NCI-H2107 (cell line): ENCODE data around the gene GAGE12G.
"Not testable (repeated sequence)": the region's sequence is repeated elsewhere in the genome, so short reads cannot be mapped to it uniquely, and the experiment has no call there.

Experiments used
- DNase-seq: peaks from one replicate; lab custom pipeline; 2025; lab: John Stamatoyannopoulos, UW

Gene GAGE12G

DNA sequence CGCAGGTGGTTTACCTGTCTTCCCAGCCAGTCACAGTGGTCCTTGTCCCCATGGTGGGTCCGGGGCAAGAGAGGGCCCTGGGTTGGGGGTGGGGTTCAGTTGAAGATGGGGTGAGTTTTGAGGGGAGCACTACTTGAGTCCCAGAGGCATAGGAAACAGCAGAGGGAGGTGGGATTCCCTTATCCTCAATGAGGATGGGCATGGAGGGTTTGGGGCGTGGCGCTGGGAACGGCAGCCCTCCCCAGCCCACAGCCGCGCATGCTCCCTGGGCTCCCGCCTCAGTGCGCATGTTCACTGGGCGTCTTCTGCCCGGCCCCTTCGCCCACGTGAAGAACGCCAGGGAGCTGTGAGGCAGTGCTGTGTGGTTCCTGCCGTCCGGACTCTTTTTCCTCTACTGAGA, at the start of gene GAGE12G:
GAGE12G (plus strand) TSS at position 301 of the 400 bp plus-strand sequence. CDS start 1,155 bp downstream, outside the sequence.
- not testable (repeated sequence) for DNase-seq

DNA sequence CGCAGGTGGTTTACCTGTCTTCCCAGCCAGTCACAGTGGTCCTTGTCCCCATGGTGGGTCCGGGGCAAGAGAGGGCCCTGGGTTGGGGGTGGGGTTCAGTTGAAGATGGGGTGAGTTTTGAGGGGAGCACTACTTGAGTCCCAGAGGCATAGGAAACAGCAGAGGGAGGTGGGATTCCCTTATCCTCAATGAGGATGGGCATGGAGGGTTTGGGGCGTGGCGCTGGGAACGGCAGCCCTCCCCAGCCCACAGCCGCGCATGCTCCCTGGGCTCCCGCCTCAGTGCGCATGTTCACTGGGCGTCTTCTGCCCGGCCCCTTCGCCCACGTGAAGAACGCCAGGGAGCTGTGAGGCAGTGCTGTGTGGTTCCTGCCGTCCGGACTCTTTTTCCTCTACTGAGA, 38.3 kb upstream of the GAGE12G start, which contains the start of gene GAGE12C:
GAGE12C (plus strand) TSS at position 301 of the 400 bp plus-strand sequence. CDS start 1,155 bp downstream, outside the sequence.
- DNase-seq, result not testable (repeated sequence)

DNA sequence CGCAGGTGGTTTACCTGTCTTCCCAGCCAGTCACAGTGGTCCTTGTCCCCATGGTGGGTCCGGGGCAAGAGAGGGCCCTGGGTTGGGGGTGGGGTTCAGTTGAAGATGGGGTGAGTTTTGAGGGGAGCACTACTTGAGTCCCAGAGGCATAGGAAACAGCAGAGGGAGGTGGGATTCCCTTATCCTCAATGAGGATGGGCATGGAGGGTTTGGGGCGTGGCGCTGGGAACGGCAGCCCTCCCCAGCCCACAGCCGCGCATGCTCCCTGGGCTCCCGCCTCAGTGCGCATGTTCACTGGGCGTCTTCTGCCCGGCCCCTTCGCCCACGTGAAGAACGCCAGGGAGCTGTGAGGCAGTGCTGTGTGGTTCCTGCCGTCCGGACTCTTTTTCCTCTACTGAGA, 28.8 kb upstream of the GAGE12G start, which contains the start of gene GAGE12D:
GAGE12D (plus strand) TSS at position 301 of the 400 bp plus-strand sequence. CDS start 1,155 bp downstream, outside the sequence.
- not testable (repeated sequence) for DNase-seq

DNA sequence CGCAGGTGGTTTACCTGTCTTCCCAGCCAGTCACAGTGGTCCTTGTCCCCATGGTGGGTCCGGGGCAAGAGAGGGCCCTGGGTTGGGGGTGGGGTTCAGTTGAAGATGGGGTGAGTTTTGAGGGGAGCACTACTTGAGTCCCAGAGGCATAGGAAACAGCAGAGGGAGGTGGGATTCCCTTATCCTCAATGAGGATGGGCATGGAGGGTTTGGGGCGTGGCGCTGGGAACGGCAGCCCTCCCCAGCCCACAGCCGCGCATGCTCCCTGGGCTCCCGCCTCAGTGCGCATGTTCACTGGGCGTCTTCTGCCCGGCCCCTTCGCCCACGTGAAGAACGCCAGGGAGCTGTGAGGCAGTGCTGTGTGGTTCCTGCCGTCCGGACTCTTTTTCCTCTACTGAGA, 19.2 kb upstream of the GAGE12G start, which contains the start of gene GAGE12E:
GAGE12E (plus strand) TSS at position 301 of the 400 bp plus-strand sequence. CDS start 1,155 bp downstream, outside the sequence.
- DNase-seq, result not testable (repeated sequence)

DNA sequence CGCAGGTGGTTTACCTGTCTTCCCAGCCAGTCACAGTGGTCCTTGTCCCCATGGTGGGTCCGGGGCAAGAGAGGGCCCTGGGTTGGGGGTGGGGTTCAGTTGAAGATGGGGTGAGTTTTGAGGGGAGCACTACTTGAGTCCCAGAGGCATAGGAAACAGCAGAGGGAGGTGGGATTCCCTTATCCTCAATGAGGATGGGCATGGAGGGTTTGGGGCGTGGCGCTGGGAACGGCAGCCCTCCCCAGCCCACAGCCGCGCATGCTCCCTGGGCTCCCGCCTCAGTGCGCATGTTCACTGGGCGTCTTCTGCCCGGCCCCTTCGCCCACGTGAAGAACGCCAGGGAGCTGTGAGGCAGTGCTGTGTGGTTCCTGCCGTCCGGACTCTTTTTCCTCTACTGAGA, 9.7 kb upstream of the GAGE12G start, which contains the start of gene GAGE12F:
GAGE12F (plus strand) TSS at position 301 of the 400 bp plus-strand sequence. CDS start 1,155 bp downstream, outside the sequence.
- DNase-seq, result not testable (repeated sequence)

GRCh38 chrX:49568728-49569127, 1.5 kb upstream of the GAGE12G start:
- not testable (repeated sequence) for DNase-seq

GRCh38 chrX:49569152-49569551, 1.0 kb upstream of the GAGE12G start:
- not testable (repeated sequence) for DNase-seq

- not testable (repeated sequence) for DNase-seq
These were observed 9.4 kb downstream of the GAGE12G start, which contains the start of gene GAGE12H for GRCh38 chrX:49579649-49580048. Gene GAGE12H, plus strand, starts transcription at chrX:49579949. Its CDS starts 1,155 bp downstream, at chrX:49581104.

GRCh38 chrX:49589196-49589595, 19.0 kb downstream of the GAGE12G start, which contains the start of gene GAGE2A:
Gene GAGE2A, plus strand, starts transcription at chrX:49589496. Its CDS starts 1,155 bp downstream, at chrX:49590651.
- not testable (repeated sequence) for DNase-seq

DNA sequence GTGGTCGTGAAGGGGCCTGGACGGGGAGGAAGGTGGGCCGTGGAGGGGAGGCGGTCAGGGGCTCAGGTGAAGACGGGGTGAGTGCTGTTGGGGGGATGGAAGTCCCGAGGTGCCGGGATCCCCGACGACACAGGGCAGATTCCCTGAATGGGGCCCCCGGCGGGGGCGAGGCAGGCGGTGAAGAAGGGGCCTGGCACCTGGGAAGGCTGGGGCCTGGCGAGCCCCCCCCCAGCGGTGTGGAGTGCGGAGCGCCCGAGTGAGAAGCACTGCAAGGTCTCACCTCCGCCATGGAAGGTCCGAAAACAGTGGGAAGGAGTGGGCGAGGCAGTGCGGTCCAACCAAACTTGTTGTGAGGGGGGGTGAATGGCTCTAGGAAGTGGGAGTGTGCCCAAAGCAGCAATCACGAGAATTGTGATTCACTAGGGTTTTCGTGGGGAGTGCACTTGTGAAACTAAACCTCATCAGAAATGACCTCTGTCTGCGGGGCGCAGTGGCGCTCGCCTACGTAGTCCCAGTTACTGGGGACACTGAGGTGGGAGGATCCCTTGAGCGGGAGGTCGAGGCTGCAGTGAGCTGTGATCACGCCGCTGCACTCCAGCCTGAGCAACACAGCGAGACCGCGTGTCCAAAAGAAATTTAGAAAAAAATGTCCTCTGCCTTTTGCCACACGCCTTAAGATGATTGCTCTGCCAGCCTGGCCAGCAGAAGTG, 19.7 kb downstream of the GAGE12G start:
- DNase-seq, result not testable (repeated sequence)

DNA sequence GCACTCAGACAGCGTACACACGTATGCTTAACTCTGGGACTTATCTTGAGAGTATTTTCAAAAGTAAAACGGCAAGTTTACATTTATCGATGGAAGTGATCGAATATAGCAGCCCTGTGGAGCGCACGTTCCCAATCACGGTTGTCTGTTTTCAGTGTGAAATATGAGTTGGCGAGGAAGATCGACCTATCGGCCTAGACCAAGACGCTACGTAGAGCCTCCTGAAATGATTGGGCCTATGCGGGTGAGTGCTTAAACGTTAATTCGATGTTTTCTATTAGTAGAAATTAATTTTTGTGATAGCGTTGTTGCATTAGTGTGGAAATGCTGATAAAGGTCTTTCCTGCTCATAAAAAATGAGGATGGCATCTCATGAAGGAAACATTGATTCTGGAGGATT, 20.3 kb downstream of the GAGE12G start:
- DNase-seq, result not testable (repeated sequence)

DNA sequence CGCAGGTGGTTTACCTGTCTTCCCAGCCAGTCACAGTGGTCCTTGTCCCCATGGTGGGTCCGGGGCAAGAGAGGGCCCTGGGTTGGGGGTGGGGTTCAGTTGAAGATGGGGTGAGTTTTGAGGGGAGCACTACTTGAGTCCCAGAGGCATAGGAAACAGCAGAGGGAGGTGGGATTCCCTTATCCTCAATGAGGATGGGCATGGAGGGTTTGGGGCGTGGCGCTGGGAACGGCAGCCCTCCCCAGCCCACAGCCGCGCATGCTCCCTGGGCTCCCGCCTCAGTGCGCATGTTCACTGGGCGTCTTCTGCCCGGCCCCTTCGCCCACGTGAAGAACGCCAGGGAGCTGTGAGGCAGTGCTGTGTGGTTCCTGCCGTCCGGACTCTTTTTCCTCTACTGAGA, 28.5 kb downstream of the GAGE12G start, which contains the start of gene GAGE1:
GAGE1 (plus strand) TSS at position 301 of the 400 bp plus-strand sequence. CDS start 1,155 bp downstream, outside the sequence.
- DNase-seq, result not testable (repeated sequence)

DNA sequence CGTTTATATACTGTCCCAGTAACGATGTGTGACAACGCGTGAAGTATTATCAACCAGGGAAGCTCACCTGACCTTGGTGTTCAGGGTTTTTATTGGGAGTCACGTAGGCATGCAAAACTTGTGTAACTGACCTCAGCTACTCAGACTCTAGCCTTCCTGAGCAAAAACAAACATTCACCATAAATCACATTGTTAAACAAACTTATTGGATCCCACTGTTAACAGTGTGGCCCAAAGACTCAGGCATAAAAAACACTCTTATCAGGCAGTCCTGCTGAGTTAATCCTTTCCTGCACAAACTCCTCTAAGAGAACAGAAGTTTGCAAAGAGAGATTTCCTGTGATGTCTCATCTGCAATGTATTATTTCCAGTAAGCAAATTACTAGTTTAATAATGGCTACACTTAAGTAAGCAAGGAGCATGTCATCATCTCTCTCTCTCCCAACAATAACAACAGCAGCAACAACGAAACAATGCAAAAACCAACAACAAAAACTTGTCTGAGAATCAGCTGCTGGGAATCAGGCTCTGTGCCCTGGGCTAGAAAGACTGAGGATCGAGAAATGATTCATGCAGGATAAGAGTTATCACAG, 40.6 kb downstream of the GAGE12G start:
- DNase-seq, result no peak

GRCh38 chrX:49618574-49618973, 48.4 kb downstream of the GAGE12G start:
- DNase-seq, result no peak
